H9 (cell line): Measurements from ENCODE around the gene COL8A1. TPM values are rescaled to one million over a fixed set of nuclear protein-coding genes. Genes with fewer than 3 reads are reported as not detected.

Experiments used
- DNase-seq: peaks from one replicate; pipeline ENCODE4 v3.0.0-alpha.2; 2017
- H2AFZ ChIP-seq: one replicate; pipeline ENCODE4 v1.6.1; 2013; ENCODE audit warnings: mild to moderate bottlenecking, low read length, control low read depth, moderate library complexity
- H2AK5ac ChIP-seq: 2 replicates; pipeline ENCODE4 v1.6.1; 2013; ENCODE audit warnings: low read length, control low read depth, mixed read lengths; ENCODE audit not compliant: insufficient read length
- H2BK120ac ChIP-seq: one replicate; pipeline ENCODE4 v1.6.1; 2013; ENCODE audit warnings: low read depth, mild to moderate bottlenecking, low read length, control low read depth, inconsistent platforms; ENCODE audit not compliant: poor library complexity, severe bottlenecking
- H2BK12ac ChIP-seq: 2 replicates; pipeline ENCODE4 v1.6.1; 2013; ENCODE audit warnings: low read length, control low read depth, mixed read lengths, low read depth; ENCODE audit not compliant: insufficient read length
- H2BK15ac ChIP-seq: 2 replicates; pipeline ENCODE4 v1.6.1; 2013; ENCODE audit warnings: low read depth, low read length, control low read depth
- H2BK20ac ChIP-seq: one replicate; pipeline ENCODE4 v1.6.1; 2013; ENCODE audit warnings: low read depth, mild to moderate bottlenecking, low read length, control low read depth, inconsistent platforms; ENCODE audit not compliant: poor library complexity, severe bottlenecking
- H2BK5ac ChIP-seq: 2 replicates; pipeline ENCODE4 v1.6.1; 2013; ENCODE audit warnings: low read length, control low read depth, mixed read lengths; ENCODE audit not compliant: insufficient read length
- H3K14ac ChIP-seq: 2 replicates; pipeline ENCODE4 v1.6.1; 2013; ENCODE audit warnings: low read length, control low read depth; ENCODE audit not compliant: insufficient read depth
- H3K18ac ChIP-seq: 2 replicates; pipeline ENCODE4 v1.6.1; 2013; ENCODE audit warnings: low read depth, mild to moderate bottlenecking, mixed read lengths, low read length, control low read depth; ENCODE audit not compliant: insufficient read length
- H3K23ac ChIP-seq: 2 replicates; pipeline ENCODE4 v1.6.1; 2013; ENCODE audit warnings: low read length, control low read depth, mixed read lengths, low read depth; ENCODE audit not compliant: insufficient read length
- H3K23me2 ChIP-seq: 2 replicates; pipeline ENCODE4 v1.6.1; 2013; ENCODE audit warnings: low read depth, mild to moderate bottlenecking, mixed read lengths, low read length, control low read depth; ENCODE audit not compliant: insufficient read length, poor library complexity, severe bottlenecking
- H3K27ac ChIP-seq: 2 replicates; pipeline ENCODE4 v1.5.1; 2013; ENCODE audit warnings: low read length, control low read depth, mixed read lengths, low read depth; ENCODE audit not compliant: insufficient read length
- H3K27me3 ChIP-seq: 2 replicates; pipeline ENCODE4 v1.6.1; 2013; ENCODE audit warnings: low read length, control low read depth, inconsistent platforms; ENCODE audit not compliant: insufficient read depth
- H3K4ac ChIP-seq: 2 replicates; pipeline ENCODE4 v1.6.1; 2013; ENCODE audit warnings: low read depth, mild to moderate bottlenecking, control low read depth, inconsistent platforms, low read length, moderate library complexity
- H3K4me1 ChIP-seq: 2 replicates; pipeline ENCODE4 v1.6.1; 2013; ENCODE audit warnings: low read length, control low read depth, inconsistent platforms; ENCODE audit not compliant: insufficient read depth
- H3K4me2 ChIP-seq: 2 replicates; pipeline ENCODE4 v1.6.1; 2013; ENCODE audit warnings: low read length, control low read depth, mixed read lengths; ENCODE audit not compliant: insufficient read length, insufficient read depth
- H3K56ac ChIP-seq: 2 replicates; pipeline ENCODE4 v1.6.1; 2013; ENCODE audit warnings: low read depth, mild to moderate bottlenecking, mixed read lengths, low read length, control low read depth; ENCODE audit not compliant: insufficient read length
- H3K79me1 ChIP-seq: 2 replicates; pipeline ENCODE4 v1.6.1; 2013; ENCODE audit warnings: low read depth, mild to moderate bottlenecking, moderate library complexity, low read length, control low read depth, inconsistent platforms; ENCODE audit not compliant: insufficient read depth, poor library complexity, severe bottlenecking
- H3K79me2 ChIP-seq: 2 replicates; pipeline ENCODE4 v1.6.1; 2013; ENCODE audit warnings: low read length, control low read depth, inconsistent platforms; ENCODE audit not compliant: insufficient read depth
- H3K9ac ChIP-seq: 2 replicates; pipeline ENCODE4 v1.6.1; 2013; ENCODE audit warnings: low read length, control low read depth, mixed read lengths; ENCODE audit not compliant: insufficient read length; ENCODE audit errors: extremely low read depth
- H3K9me3 ChIP-seq: one replicate; pipeline ENCODE4 v1.6.1; 2013; ENCODE audit warnings: low read depth, low read length, inconsistent platforms; ENCODE audit not compliant: control insufficient read depth
- H3T11ph ChIP-seq: one replicate; pipeline ENCODE4 v1.6.1; 2013; ENCODE audit warnings: mild to moderate bottlenecking, low read length, control low read depth, inconsistent platforms
- H4K20me1 ChIP-seq: one replicate; pipeline ENCODE4 v1.6.1; 2013; ENCODE audit not compliant: control insufficient read depth, insufficient read length, insufficient read depth
- H4K5ac ChIP-seq: 2 replicates; pipeline ENCODE4 v1.6.1; 2013; ENCODE audit warnings: low read depth, mild to moderate bottlenecking, mixed read lengths, low read length, control low read depth; ENCODE audit not compliant: insufficient read length
- H4K8ac ChIP-seq: replicated peaks from 2 replicates; pipeline ENCODE4 v1.6.1; 2013; ENCODE audit warnings: low read length, control low read depth, mixed read lengths, low read depth; ENCODE audit not compliant: insufficient read length
- H4K91ac ChIP-seq: 2 replicates; pipeline ENCODE4 v1.6.1; 2013; ENCODE audit warnings: low read depth, mild to moderate bottlenecking, moderate library complexity, mixed read lengths, low read length, control low read depth; ENCODE audit not compliant: insufficient read length
- H3K27ac Mint-ChIP-seq, 3 experiments: 2 replicates in 2 of 3; 3 replicates in 1 of 3; pipeline ENCODE4 v1.8.0; 2020 to 2021; ENCODE audit warnings: mixed read lengths in 3 of 3, mild to moderate bottlenecking in 1 of 3, moderate library complexity in 1 of 3
- H3K27me3 Mint-ChIP-seq: 2 replicates; pipeline ENCODE4 v1.8.0; 2021; ENCODE audit warnings: low read depth, mild to moderate bottlenecking, moderate library complexity, mixed read lengths
- H3K36me3 Mint-ChIP-seq, 3 experiments: 2 replicates in 2 of 3; 3 replicates in 1 of 3; pipeline ENCODE4 v1.8.0; 2020 to 2021; ENCODE audit warnings: low read depth in 3 of 3, mixed read lengths in 3 of 3; ENCODE audit not compliant: insufficient read depth in 1 of 3
- H3K4me1 Mint-ChIP-seq, 2 experiments: 2 replicates each; pipeline ENCODE4 v1.8.0; 2020; ENCODE audit warnings: mixed read lengths in 2 of 2
- H3K4me3 Mint-ChIP-seq, 2 experiments: 2 replicates in 1 of 2; 3 replicates in 1 of 2; pipeline ENCODE4 v1.8.0; 2020 to 2021; ENCODE audit warnings: mild to moderate bottlenecking in 2 of 2, mixed read lengths in 2 of 2, moderate library complexity in 1 of 2
- H3K9me3 Mint-ChIP-seq, 2 experiments: 2 replicates in 1 of 2; 3 replicates in 1 of 2; pipeline ENCODE4 v1.8.0; 2020; ENCODE audit warnings: mild to moderate bottlenecking in 2 of 2, mixed read lengths in 2 of 2, moderate library complexity in 1 of 2
- CTCF ChIP-seq: fragments of 200-600 bp; sonication (generic); conservative IDR thresholded peaks from 3 replicates; pipeline ENCODE4 v1.8.0; 2021; ENCODE audit warnings: antibody characterized with exemption, mild to moderate bottlenecking
- WGBS: extraction: QIAGEN DNeasy Blood & Tissue Kit; methylation state at CpG from one replicate; pipeline ENCODE4 v1.1.7; 2013; ENCODE audit warnings: missing lambda C conversion rate, low lambda C conversion rate, mixed read lengths; ENCODE audit not compliant: insufficient read length; ENCODE audit errors: extremely low coverage; 5-methylcytosine and 5-hydroxymethylcytosine counted together
- total RNA-seq: library from RNA; stranded (reverse); gene quantifications from 2 replicates; pipeline ENCODE4 v1.2.1, GENCODE V29; 2021

Gene COL8A1
- total RNA-seq, 1 experiment from 2014 or later, result 0.17 TPM

GRCh38 chr3:99760629-99761028 is 122.2 kb downstream of the COL8A1 start:
- no peaks in the 10 kb centered on the region for H4K20me1 ChIP-seq
- no peak overlapping the region for H3K4ac ChIP-seq
- no peaks in the 10 kb centered on the region for H3K9me3 Mint-ChIP-seq
- H4K5ac ChIP-seq, result no peak overlapping the region
- no peak overlapping the region for H3T11ph ChIP-seq
- no peak overlapping the region for H3K9ac ChIP-seq
- no peak overlapping the region for H4K91ac ChIP-seq
- peaks cover 6 to 10% of the 10 kb centered on the region in 2 experiments for H3K4me1 Mint-ChIP-seq
- no peaks in the 10 kb centered on the region for H3K23me2 ChIP-seq
- no peak overlapping the region for H3K18ac ChIP-seq
- H3K9me3 ChIP-seq, result no peaks in the 10 kb centered on the region
- H3K79me2 ChIP-seq, result no peaks in the 10 kb centered on the region
- H2AK5ac ChIP-seq, result no peak overlapping the region
- no peak overlapping the region for H2BK12ac ChIP-seq
- H3K27me3 ChIP-seq, result no peaks in the 10 kb centered on the region
- H4K8ac ChIP-seq, result no peak overlapping the region
- H2BK20ac ChIP-seq, result no peak overlapping the region
- H3K27ac ChIP-seq, result no peak overlapping the region
- no peaks in the 10 kb centered on the region for H3K27me3 Mint-ChIP-seq
- no peaks in the 10 kb centered on the region for H3K36me3 Mint-ChIP-seq
- no CpG with 5 or more reads among the region's 2 CpGs for WGBS
- no peak overlapping the region for H3K27ac Mint-ChIP-seq
- no peaks in the 10 kb centered on the region for H3K79me1 ChIP-seq
- DNase-seq, result no peak
- H2BK15ac ChIP-seq, result no peak overlapping the region
- H3K14ac ChIP-seq, result no peak overlapping the region
- H3K23ac ChIP-seq, result no peak overlapping the region
- H3K56ac ChIP-seq, result no peak overlapping the region
- no peak overlapping the region for H3K4me3 Mint-ChIP-seq
- H2BK120ac ChIP-seq, result no peak overlapping the region
- H3K4me2 ChIP-seq, result no peak overlapping the region
- H3K4me1 ChIP-seq, result no peaks in the 10 kb centered on the region
- H2AFZ ChIP-seq, result no peak overlapping the region
- no peak overlapping the region for H2BK5ac ChIP-seq
- no peak for TF ChIP-seq CTCF
